A549 (cell line): ENCODE results near the gene CLEC20A. TPM values are rescaled to one million over a fixed set of nuclear protein-coding genes. Genes with fewer than 3 reads are reported as not detected.

Experiments used
- ATAC-seq, 2 experiments: fragments of 200-7000 bp in 1 of 2; fragments of >200 bp in 1 of 2; cut with Nextera tagmentation in 1 of 2; cut with Tn5 transposase in 1 of 2; 3 replicates each; pipeline versions ENCODE4 v1.8.0 to v1.9.1; 2018 to 2020; ENCODE audit warnings: mild to moderate bottlenecking in 1 of 2, moderate library complexity in 1 of 2
- CTCF ChIA-PET: fragments of 300-600 bp; sonication (Branson Sonifier 250); formaldehyde crosslinking; extraction: SDS; loops from one replicate; lab custom pipeline; 2021; ENCODE audit warnings: antibody characterized with exemption, inconsistent platforms; lab: Yijun Ruan, JAX
- POLR2A ChIA-PET: fragments of 350-600 bp; formaldehyde crosslinking; extraction: SDS; loops from one replicate; lab custom pipeline; 2021; ENCODE audit warnings: antibody characterized with exemption, inconsistent platforms; lab: Yijun Ruan, JAX
- DNase-seq, 2 experiments: peaks; one replicate each; pipeline versions ENCODE4 v3.0.0 to v3.0.0-alpha.2; 2011 to 2016; ENCODE audit warnings: low read depth in 1 of 2, low spot score in 1 of 2
- FAIRE-seq: peaks from 2 replicates; lab custom pipeline; 2011; peaks lifted over from hg19 to GRCh38; lab: Jason Lieb, UNC
- H3K27ac ChIP-seq, 2 experiments: fragments of >200 bp; sonication (Bioruptor Twin); formaldehyde crosslinking; 3 replicates each; pipeline ENCODE4 v1.5.1; 2016 to 2017
- H3K4me1 ChIP-seq: fragments of >200 bp; sonication (Bioruptor Twin); formaldehyde crosslinking; 3 replicates; pipeline ENCODE4 v1.6.1; 2016
- H3K4me2 ChIP-seq: fragments of >200 bp; sonication (Bioruptor Twin); formaldehyde crosslinking; 3 replicates; pipeline ENCODE4 v1.6.1; 2016
- H3K4me3 ChIP-seq: fragments of >200 bp; sonication (Bioruptor Twin); formaldehyde crosslinking; 3 replicates; pipeline ENCODE4 v1.5.1; 2016
- H3K9me3 ChIP-seq: fragments of >200 bp; sonication (Bioruptor Twin); formaldehyde crosslinking; 3 replicates; pipeline ENCODE4 v1.6.1; 2016
- BHLHE40 ChIP-seq: IDR thresholded peaks from 2 replicates; pipeline ENCODE4 v1.6.1; 2012; ENCODE audit warnings: low read depth, low read length, inconsistent platforms
- CHD2 ChIP-seq: fragments of 150-350 bp; IDR thresholded peaks from 2 replicates; pipeline ENCODE4 v1.6.1; 2014; ENCODE audit warnings: low read length; ENCODE audit not compliant: partially characterized antibody
- EHF ChIP-seq: fragments of 250-450 bp; sonication (Bioruptor Pico); IDR thresholded peaks from 2 replicates; pipeline ENCODE4 v1.5.0; 2020; ENCODE audit warnings: mild to moderate bottlenecking
- HOXB13 ChIP-seq: fragments of 250-450 bp; sonication (Bioruptor Pico); IDR thresholded peaks from 2 replicates; pipeline ENCODE4 v1.5.0; 2020; ENCODE audit warnings: low read depth, mild to moderate bottlenecking, moderate library complexity
- MAFK ChIP-seq: fragments of 450-650 bp; IDR thresholded peaks from 2 replicates; pipeline ENCODE4 v1.6.1; 2014; ENCODE audit not compliant: partially characterized antibody
- NFE2L2 ChIP-seq: fragments of 150-350 bp; conservative IDR thresholded peaks from 2 replicates; pipeline ENCODE4 v1.6.1; 2014; ENCODE audit warnings: low read length
- NPAS2 ChIP-seq: fragments of 250-450 bp; sonication (Bioruptor Pico); IDR thresholded peaks from 2 replicates; pipeline ENCODE4 v1.8.0; 2022; ENCODE audit warnings: mild to moderate bottlenecking, moderate library complexity, borderline replicate concordance
- NR3C1 ChIP-seq: fragments of >200 bp; sonication (Bioruptor Twin); formaldehyde crosslinking; IDR thresholded peaks from 3 replicates; pipeline ENCODE4 v1.6.1; 2017
- POLR2AphosphoS2 ChIP-seq: conservative IDR thresholded peaks from 2 replicates; pipeline ENCODE4 v1.6.1; 2012; ENCODE audit warnings: low read length, improper control_type of control experiment, inconsistent platforms
- RAD21 ChIP-seq, 2 experiments: fragments of >200 bp in 1 of 2; sonication (Bioruptor Twin) in 1 of 2; formaldehyde crosslinking in 1 of 2; IDR thresholded peaks in 1 of 2; conservative IDR thresholded peaks in 1 of 2; 2 replicates in 1 of 2; 3 replicates in 1 of 2; pipeline ENCODE4 v1.6.1; 2012 to 2018; ENCODE audit warnings: inconsistent platforms in 1 of 2
- SMC3 ChIP-seq: fragments of >200 bp; sonication (Bioruptor Twin); formaldehyde crosslinking; IDR thresholded peaks from 3 replicates; pipeline ENCODE4 v1.6.1; 2018; ENCODE audit warnings: inconsistent platforms
- ZC3H11A ChIP-seq: fragments of 450-650 bp; IDR thresholded peaks from 2 replicates; pipeline ENCODE4 v1.6.1; 2014; ENCODE audit warnings: antibody characterized with exemption, mild to moderate bottlenecking
- ZSCAN20 ChIP-seq: fragments of 250-450 bp; sonication (Bioruptor Pico); IDR thresholded peaks from 2 replicates; pipeline ENCODE4 v1.8.0; 2022; ENCODE audit warnings: mild to moderate bottlenecking, moderate library complexity
- WGBS: methylation state at CpG from one replicate; pipeline ENCODE4 v1.1.6; 2017; ENCODE audit errors: missing lambda C conversion rate; 5-methylcytosine and 5-hydroxymethylcytosine counted together
- polyA plus RNA-seq, 4 experiments: library from polyadenylated mRNA; depleted of rRNA in 3 of 4; stranded (reverse); fragments of >200 nt; fragmentation: RNase III in 1 of 4; extraction: RNeasy Plus Mini Kit Qiagen cat#74134 plus additional on column Dnase treatment in 1 of 4; gene quantifications; 2 replicates in 3 of 4; 3 replicates in 1 of 4; pipeline ENCODE4 v1.2.3, GENCODE V29; 2011 to 2017
- TF ChIP-seq, protein P1 (sequence below): fragments of 150-350 bp; IDR thresholded peaks from 2 replicates; pipeline ENCODE4 v1.6.1; 2014; ENCODE audit warnings: low read depth, mild to moderate bottlenecking, low read length
- TF ChIP-seq, protein P2 (sequence below): fragments of 250-450 bp; sonication (Bioruptor Pico); IDR thresholded peaks from 2 replicates; pipeline ENCODE4 v1.5.0; 2021; ENCODE audit warnings: mild to moderate bottlenecking, moderate library complexity, borderline replicate concordance
- TF ChIP-seq, protein P3 (sequence below): fragments of >200 bp; sonication (Bioruptor Twin); formaldehyde crosslinking; IDR thresholded peaks from 3 replicates; pipeline ENCODE4 v1.5.1; 2016

Gene CLEC20A
- polyA plus RNA-seq, 2 of the 4 experiments (the other 2 are of a cell fraction), result not detected

DNA sequence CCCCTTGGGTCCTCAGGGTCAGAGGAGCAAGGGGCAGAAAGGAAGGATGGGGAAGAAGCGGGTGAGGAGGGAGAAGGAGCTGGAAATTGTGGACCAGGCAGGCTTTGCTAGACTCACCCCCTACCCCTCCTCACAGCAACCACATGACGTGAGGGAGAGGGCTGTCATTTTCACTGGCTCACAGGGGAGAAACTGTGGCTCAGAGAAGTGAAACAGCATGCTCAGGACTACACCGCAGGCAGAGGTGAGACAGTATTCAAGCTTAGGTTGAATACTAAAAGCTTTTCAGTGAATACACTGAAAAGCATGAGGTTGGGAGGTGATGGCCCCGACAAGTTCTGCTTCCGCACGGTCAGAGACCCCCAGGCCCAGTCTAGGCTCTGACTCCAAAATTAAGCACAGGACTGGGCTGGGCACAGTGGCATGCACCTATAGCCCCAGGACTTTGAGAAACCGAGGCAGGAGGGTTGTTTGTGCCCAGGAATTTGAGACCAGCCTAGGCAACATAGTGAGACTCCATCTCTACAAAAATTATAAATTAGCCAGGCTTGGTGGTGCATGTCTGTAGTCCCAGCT lies 1.2 kb upstream of the CLEC20A start:
- H3K27ac ChIP-seq, result no peak overlapping the region
- no peak for ATAC-seq
- POLR2A ChIA-PET, result no interaction called here
- 72% methylated on average over 7 of the region's 7 CpGs for WGBS
- H3K4me2 ChIP-seq, result no peak overlapping the region
- FAIRE-seq, result no peak
- TF ChIP-seq CHD2, result no peak
- TF ChIP-seq ZC3H11A, result no peak
- no peak for TF ChIP-seq RAD21 (conservative IDR thresholded peaks at IDR 0.05 in 1 of 2, IDR thresholded peaks at IDR 0.05 in 1 of 2)
- TF ChIP-seq, protein P1, sequence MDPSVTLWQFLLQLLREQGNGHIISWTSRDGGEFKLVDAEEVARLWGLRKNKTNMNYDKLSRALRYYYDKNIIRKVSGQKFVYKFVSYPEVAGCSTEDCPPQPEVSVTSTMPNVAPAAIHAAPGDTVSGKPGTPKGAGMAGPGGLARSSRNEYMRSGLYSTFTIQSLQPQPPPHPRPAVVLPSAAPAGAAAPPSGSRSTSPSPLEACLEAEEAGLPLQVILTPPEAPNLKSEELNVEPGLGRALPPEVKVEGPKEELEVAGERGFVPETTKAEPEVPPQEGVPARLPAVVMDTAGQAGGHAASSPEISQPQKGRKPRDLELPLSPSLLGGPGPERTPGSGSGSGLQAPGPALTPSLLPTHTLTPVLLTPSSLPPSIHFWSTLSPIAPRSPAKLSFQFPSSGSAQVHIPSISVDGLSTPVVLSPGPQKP, result no peak
- TF ChIP-seq, protein P2, sequence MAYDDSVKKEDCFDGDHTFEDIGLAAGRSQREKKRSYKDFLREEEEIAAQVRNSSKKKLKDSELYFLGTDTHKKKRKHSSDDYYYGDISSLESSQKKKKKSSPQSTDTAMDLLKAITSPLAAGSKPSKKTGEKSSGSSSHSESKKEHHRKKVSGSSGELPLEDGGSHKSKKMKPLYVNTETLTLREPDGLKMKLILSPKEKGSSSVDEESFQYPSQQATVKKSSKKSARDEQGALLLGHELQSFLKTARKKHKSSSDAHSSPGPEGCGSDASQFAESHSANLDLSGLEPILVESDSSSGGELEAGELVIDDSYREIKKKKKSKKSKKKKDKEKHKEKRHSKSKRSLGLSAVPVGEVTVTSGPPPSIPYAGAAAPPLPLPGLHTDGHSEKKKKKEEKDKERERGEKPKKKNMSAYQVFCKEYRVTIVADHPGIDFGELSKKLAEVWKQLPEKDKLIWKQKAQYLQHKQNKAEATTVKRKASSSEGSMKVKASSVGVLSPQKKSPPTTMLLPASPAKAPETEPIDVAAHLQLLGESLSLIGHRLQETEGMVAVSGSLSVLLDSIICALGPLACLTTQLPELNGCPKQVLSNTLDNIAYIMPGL, result no peak
- TF ChIP-seq, protein P3, sequence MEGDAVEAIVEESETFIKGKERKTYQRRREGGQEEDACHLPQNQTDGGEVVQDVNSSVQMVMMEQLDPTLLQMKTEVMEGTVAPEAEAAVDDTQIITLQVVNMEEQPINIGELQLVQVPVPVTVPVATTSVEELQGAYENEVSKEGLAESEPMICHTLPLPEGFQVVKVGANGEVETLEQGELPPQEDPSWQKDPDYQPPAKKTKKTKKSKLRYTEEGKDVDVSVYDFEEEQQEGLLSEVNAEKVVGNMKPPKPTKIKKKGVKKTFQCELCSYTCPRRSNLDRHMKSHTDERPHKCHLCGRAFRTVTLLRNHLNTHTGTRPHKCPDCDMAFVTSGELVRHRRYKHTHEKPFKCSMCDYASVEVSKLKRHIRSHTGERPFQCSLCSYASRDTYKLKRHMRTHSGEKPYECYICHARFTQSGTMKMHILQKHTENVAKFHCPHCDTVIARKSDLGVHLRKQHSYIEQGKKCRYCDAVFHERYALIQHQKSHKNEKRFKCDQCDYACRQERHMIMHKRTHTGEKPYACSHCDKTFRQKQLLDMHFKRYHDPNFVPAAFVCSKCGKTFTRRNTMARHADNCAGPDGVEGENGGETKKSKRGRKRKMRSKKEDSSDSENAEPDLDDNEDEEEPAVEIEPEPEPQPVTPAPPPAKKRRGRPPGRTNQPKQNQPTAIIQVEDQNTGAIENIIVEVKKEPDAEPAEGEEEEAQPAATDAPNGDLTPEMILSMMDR, result no peak
- TF ChIP-seq ZSCAN20 (CRISPR knock-in tag), result no peak
- TF ChIP-seq HOXB13, result no peak
- DNase-seq, result no peak
- CTCF ChIA-PET, result interaction anchor here (1.0 kb wide), 1 partner anchor 34 kb away, joined by 4 read pairs; no protein-coding TSS in a partner anchor
- no peak overlapping the region for H3K4me3 ChIP-seq
- H3K4me1 ChIP-seq, result no peaks in the 10 kb centered on the region
- H3K9me3 ChIP-seq, result no peaks in the 10 kb centered on the region

DNA sequence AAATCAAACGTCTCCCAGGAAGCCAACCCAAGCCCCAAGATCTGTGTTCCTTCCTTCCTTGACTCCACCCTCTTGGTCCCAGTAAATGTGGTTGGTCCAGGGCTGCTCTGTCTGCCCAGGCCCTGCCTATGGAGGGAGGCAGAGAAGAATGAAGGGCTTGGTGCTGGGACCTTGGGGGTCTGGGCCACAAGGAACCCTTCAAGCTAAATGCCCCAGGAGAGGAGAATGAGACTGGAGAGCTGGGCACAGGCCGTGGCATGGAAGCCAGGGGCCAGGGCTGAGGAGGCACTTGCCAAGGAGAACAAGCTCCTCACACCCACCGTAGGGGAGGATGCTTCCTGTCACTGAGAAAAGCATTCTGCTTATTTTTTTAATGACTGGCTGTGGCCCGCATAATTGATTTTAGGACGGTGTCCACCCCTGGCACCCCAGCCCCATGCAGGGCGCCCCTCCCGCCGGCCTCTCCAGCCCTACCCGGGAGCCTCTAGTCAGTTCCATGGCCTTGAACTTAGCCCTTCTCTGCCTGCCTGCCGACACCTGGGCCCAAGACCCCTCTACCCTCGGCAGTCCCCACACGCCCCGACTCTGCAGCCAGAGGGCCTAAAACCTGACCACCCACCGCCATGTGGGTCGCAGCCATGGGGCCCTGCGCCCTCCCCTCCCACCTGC lies 889 bp downstream of the CLEC20A start:
- H3K4me2 ChIP-seq, result no peak overlapping the region
- POLR2A ChIA-PET, result no interaction called here
- ATAC-seq (no peak), FAIRE-seq (no peak), DNase-seq (no peak)
- H3K27ac ChIP-seq, result no peak overlapping the region
- H3K9me3 ChIP-seq, result no peaks in the 10 kb centered on the region
- WGBS, result 81% methylated on average over 16 of the region's 16 CpGs
- no peak for TF ChIP-seq NPAS2
- no peak for TF ChIP-seq MAFK
- TF ChIP-seq POLR2AphosphoS2, result no peak
- no peak for TF ChIP-seq NR3C1
- CTCF ChIA-PET, result interaction anchor here (3.4 kb wide), 1 partner anchor 185 kb away, joined by 8 read pairs; no protein-coding TSS in a partner anchor
- no peak overlapping the region for H3K4me3 ChIP-seq
- H3K4me1 ChIP-seq, result no peaks in the 10 kb centered on the region

DNA sequence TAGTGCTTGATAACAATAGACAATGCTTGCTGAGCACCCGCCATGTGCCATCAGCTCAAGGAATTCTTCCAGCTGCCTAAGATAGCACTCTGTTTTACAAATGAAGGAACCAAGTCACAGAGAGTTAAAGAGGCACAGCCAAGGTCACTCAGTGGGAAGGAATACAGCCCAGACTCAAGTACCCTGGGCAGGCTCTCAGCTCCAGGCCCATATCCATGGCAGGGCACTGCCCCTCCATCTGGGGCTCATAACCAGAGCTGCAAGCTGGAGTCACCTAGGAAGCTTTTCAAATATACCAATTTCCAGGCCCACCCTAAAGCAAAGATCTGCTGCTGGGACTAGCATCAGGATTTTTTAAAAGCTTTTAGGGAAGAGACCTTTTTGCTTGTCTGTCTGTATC lies 1.6 kb downstream of the CLEC20A start:
- Histone ChIP-seq H3K27ac (no peak overlapping the region), H3K4me3 (no peak overlapping the region), H3K4me2 (no peak overlapping the region), H3K9me3 (no peaks in the 10 kb centered on the region), H3K4me1 (no peaks in the 10 kb centered on the region)
- WGBS, result 88% methylated on average over 1 of the region's 1 CpG
- ATAC-seq (no peak), FAIRE-seq (no peak), DNase-seq (no peak)
- ChIA-PET POLR2A (no interaction called here), CTCF (interaction anchor here (3.4 kb wide), 1 partner anchor 185 kb away, joined by 8 read pairs; no protein-coding TSS in a partner anchor)
- TF ChIP-seq RAD21 (conservative IDR thresholded peaks at IDR 0.05 in 1 of 2, IDR thresholded peaks at IDR 0.05 in 1 of 2), result no peak
- TF ChIP-seq BHLHE40, result no peak
- no peak for TF ChIP-seq EHF (CRISPR knock-in tag)
- no peak for TF ChIP-seq HOXB13
- no peak for TF ChIP-seq SMC3
- TF ChIP-seq CHD2, result no peak
- TF ChIP-seq NFE2L2, result no peak
